GM23338 (cell line): ENCODE results near the gene FGFR2.

Experiments
- CREB1 ChIP-seq: fragments of 250-450 bp; sonication (Bioruptor Pico); IDR thresholded peaks from 2 replicates; pipeline ENCODE4 v1.5.0; 2020; ENCODE audit warnings: low read depth, mild to moderate bottlenecking, moderate library complexity
- EZH2 ChIP-seq: fragments of 200-600 bp; sonication (generic); IDR thresholded peaks from one replicate; pipeline ENCODE4 v1.8.0; 2017; ENCODE audit warnings: antibody characterized with exemption, mild to moderate bottlenecking, low read depth; ENCODE audit not compliant: unreplicated experiment
- POLR2AphosphoS5 ChIP-seq: IDR thresholded peaks from 2 replicates; pipeline ENCODE4 v1.6.1; 2016; ENCODE audit warnings: antibody characterized with exemption, low read depth
- TF ChIP-seq, protein P1 (sequence below), 2 experiments: fragments of 200-600 bp in 1 of 2; sonication (generic) in 1 of 2; conservative IDR thresholded peaks; 2 replicates each; pipeline versions ENCODE4 v1.5.1 to v1.6.1; 2016 to 2017; ENCODE audit warnings: antibody characterized with exemption in 2 of 2, low read depth in 2 of 2, mild to moderate bottlenecking in 2 of 2, moderate library complexity in 1 of 2
- TF ChIP-seq, protein P2 (sequence below): IDR thresholded peaks from one replicate; pipeline ENCODE4 v1.6.1; 2018; ENCODE audit warnings: antibody characterized with exemption; ENCODE audit not compliant: unreplicated experiment

DNA sequence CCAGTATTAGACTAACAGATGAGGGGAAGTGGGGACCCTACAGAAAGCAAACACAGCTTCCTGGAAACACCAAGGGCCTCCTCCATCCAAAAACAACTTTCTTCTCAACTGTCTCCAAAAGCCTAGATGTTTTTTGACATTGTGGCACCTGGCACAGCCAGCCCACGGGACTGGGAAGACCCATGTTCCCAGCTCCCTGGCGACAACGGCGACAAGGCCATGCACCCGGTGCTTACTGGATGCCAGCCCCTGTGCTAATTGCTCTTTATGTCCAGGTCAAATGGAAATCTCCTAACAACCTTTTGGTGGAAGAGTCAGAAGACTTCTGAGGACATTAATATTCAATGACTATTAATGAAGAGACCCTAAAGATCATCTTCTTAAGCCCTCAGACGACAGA, 7.1 kb downstream of the FGFR2 start:
- TF ChIP-seq, protein P1, sequence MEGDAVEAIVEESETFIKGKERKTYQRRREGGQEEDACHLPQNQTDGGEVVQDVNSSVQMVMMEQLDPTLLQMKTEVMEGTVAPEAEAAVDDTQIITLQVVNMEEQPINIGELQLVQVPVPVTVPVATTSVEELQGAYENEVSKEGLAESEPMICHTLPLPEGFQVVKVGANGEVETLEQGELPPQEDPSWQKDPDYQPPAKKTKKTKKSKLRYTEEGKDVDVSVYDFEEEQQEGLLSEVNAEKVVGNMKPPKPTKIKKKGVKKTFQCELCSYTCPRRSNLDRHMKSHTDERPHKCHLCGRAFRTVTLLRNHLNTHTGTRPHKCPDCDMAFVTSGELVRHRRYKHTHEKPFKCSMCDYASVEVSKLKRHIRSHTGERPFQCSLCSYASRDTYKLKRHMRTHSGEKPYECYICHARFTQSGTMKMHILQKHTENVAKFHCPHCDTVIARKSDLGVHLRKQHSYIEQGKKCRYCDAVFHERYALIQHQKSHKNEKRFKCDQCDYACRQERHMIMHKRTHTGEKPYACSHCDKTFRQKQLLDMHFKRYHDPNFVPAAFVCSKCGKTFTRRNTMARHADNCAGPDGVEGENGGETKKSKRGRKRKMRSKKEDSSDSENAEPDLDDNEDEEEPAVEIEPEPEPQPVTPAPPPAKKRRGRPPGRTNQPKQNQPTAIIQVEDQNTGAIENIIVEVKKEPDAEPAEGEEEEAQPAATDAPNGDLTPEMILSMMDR (conservative IDR thresholded peaks at IDR 0.05; ENCODE audit: low read depth in 2 of 2) = no peak
- no peak for TF ChIP-seq CREB1
- TF ChIP-seq EZH2 = no peak
- TF ChIP-seq, protein P2, sequence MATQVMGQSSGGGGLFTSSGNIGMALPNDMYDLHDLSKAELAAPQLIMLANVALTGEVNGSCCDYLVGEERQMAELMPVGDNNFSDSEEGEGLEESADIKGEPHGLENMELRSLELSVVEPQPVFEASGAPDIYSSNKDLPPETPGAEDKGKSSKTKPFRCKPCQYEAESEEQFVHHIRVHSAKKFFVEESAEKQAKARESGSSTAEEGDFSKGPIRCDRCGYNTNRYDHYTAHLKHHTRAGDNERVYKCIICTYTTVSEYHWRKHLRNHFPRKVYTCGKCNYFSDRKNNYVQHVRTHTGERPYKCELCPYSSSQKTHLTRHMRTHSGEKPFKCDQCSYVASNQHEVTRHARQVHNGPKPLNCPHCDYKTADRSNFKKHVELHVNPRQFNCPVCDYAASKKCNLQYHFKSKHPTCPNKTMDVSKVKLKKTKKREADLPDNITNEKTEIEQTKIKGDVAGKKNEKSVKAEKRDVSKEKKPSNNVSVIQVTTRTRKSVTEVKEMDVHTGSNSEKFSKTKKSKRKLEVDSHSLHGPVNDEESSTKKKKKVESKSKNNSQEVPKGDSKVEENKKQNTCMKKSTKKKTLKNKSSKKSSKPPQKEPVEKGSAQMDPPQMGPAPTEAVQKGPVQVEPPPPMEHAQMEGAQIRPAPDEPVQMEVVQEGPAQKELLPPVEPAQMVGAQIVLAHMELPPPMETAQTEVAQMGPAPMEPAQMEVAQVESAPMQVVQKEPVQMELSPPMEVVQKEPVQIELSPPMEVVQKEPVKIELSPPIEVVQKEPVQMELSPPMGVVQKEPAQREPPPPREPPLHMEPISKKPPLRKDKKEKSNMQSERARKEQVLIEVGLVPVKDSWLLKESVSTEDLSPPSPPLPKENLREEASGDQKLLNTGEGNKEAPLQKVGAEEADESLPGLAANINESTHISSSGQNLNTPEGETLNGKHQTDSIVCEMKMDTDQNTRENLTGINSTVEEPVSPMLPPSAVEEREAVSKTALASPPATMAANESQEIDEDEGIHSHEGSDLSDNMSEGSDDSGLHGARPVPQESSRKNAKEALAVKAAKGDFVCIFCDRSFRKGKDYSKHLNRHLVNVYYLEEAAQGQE = no peak
- no peak for TF ChIP-seq POLR2AphosphoS5
